Neural crest cell (in vitro differentiated cells): ENCODE measurements around the gene PRKAR1B. TPM values are rescaled to one million over a fixed set of nuclear protein-coding genes. Genes with fewer than 3 reads are reported as not detected.

Experiments
- DNase-seq: peaks from one replicate; pipeline ENCODE4 v3.0.0; 2021; ENCODE audit warnings: low read depth, mixed read lengths, low spot score
- H3K27ac Mint-ChIP-seq: one replicate; pipeline ENCODE4 v1.8.0; 2021; ENCODE audit warnings: mild to moderate bottlenecking, mixed read lengths; ENCODE audit not compliant: unreplicated experiment
- H3K27me3 Mint-ChIP-seq: 2 replicates; pipeline ENCODE4 v1.8.0; 2021; ENCODE audit warnings: low read depth, mild to moderate bottlenecking, mixed read lengths
- H3K36me3 Mint-ChIP-seq: 2 replicates; pipeline ENCODE4 v1.8.0; 2021; ENCODE audit warnings: low read depth, mild to moderate bottlenecking, mixed read lengths
- H3K4me1 Mint-ChIP-seq: 2 replicates; pipeline ENCODE4 v1.8.0; 2021; ENCODE audit warnings: mixed read lengths
- H3K4me3 Mint-ChIP-seq: one replicate; pipeline ENCODE4 v1.8.0; 2021; ENCODE audit warnings: mild to moderate bottlenecking, mixed read lengths
- H3K9me3 Mint-ChIP-seq: 2 replicates; pipeline ENCODE4 v1.8.0; 2021; ENCODE audit warnings: mixed read lengths
- total RNA-seq: library from RNA; stranded (reverse); gene quantifications from 2 replicates; pipeline ENCODE4 v1.2.1, GENCODE V29; 2021
- TF ChIP-seq, protein P1 (sequence below): fragments of 200-600 bp; sonication (generic); conservative IDR thresholded peaks from 2 replicates; pipeline ENCODE4 v1.5.0; 2021; ENCODE audit warnings: antibody characterized with exemption, mild to moderate bottlenecking

PRKAR1B gene
- total RNA-seq, 1 donor from 2014 or later, result 9.5 TPM

DNA sequence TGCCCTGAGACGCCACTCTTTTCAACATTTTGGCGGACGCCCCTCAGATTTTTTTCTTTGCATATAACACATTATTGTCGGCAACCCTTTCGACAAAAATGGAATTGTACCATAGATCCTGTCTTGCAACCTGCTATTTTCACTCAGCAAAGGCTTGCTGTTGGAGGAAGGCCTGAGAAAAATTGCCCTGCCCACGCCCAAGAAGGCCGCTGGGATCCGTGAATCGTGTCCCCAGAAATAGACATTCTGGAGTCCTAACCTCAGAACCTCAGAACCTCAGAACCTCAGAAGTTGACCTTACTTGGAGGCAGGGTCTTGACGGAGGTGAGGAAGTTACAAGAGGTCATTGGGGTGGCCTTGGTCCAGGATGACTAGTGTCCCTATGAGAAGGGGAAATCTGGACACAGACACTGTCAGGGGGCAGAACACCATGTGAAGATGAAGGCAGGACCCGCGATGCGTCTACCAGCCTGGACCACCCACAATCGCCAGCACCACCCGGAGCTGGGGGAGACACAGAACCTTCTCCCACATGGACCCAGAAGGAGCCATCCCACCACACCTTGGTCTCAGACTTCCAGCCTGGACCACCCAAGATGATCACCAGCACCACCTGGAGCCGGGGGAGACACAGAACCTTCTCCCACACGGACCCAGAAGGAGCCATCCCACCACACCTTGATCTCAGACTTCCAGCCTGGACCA lies 19.6 kb downstream of the PRKAR1B start:
- Mint-ChIP-seq H3K36me3 (peaks cover 3% of the 10 kb centered on the region), H3K9me3 (peaks cover 3% of the 10 kb centered on the region), H3K27me3 (no peaks in the 10 kb centered on the region), H3K4me1 (no peaks in the 10 kb centered on the region), H3K27ac (peak overlapping the region; percentile 14), H3K4me3 (no peak overlapping the region)
- TF ChIP-seq, protein P1, sequence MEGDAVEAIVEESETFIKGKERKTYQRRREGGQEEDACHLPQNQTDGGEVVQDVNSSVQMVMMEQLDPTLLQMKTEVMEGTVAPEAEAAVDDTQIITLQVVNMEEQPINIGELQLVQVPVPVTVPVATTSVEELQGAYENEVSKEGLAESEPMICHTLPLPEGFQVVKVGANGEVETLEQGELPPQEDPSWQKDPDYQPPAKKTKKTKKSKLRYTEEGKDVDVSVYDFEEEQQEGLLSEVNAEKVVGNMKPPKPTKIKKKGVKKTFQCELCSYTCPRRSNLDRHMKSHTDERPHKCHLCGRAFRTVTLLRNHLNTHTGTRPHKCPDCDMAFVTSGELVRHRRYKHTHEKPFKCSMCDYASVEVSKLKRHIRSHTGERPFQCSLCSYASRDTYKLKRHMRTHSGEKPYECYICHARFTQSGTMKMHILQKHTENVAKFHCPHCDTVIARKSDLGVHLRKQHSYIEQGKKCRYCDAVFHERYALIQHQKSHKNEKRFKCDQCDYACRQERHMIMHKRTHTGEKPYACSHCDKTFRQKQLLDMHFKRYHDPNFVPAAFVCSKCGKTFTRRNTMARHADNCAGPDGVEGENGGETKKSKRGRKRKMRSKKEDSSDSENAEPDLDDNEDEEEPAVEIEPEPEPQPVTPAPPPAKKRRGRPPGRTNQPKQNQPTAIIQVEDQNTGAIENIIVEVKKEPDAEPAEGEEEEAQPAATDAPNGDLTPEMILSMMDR, result no peak
- no peak for DNase-seq

DNA sequence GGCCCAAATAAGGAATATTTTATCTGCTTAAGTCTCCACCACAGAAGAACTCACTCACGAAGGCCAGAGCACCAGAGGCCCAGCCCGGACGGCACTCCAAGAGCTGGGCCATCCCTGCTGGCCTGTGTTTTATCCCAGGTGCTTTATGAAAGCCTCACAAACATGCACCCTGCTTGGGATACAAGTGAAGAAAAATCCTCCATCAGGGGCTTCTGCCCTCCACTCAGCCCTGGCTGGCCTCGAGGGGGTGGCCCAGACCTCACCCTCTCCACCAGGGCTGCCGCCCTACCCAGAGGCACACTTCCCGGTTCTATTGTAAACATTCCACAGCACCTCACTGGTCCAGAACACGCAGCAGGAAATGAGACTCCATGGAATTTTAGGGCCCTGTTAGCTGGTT lies 20.4 kb downstream of the PRKAR1B start:
- Mint-ChIP-seq H3K27me3 (no peaks in the 10 kb centered on the region), H3K9me3 (peaks cover 3% of the 10 kb centered on the region), H3K4me3 (no peak overlapping the region), H3K36me3 (peaks cover 3% of the 10 kb centered on the region), H3K4me1 (no peaks in the 10 kb centered on the region), H3K27ac (no peak overlapping the region)
- TF ChIP-seq, protein P1, result no peak
- no peak for DNase-seq

DNA sequence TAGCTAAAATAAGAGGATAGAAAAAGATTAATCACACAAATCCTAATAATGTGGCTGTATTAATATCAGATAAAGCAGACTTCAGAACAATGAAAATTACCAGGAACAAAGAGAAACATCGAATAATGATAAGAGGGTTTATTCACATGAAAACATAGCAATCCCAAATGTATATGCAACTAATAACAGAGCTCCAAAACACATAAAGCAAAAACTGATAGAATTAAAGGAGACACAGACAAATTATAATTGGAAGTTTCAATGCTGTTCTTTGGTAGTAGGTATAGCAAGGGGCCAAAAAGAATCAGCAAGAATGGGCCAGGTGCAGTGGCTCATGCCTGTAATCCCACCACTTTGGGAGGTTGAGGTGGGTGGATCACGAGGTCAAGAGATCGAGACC lies 24.0 kb downstream of the PRKAR1B start:
- H3K27me3 Mint-ChIP-seq, result no peaks in the 10 kb centered on the region
- no peak overlapping the region for H3K27ac Mint-ChIP-seq
- H3K9me3 Mint-ChIP-seq, result peaks cover 3% of the 10 kb centered on the region
- no peak for DNase-seq
- peaks cover 10% of the 10 kb centered on the region for H3K4me1 Mint-ChIP-seq
- no peak overlapping the region for H3K4me3 Mint-ChIP-seq
- TF ChIP-seq, protein P1, result no peak
- H3K36me3 Mint-ChIP-seq, result peaks cover 3% of the 10 kb centered on the region

DNA sequence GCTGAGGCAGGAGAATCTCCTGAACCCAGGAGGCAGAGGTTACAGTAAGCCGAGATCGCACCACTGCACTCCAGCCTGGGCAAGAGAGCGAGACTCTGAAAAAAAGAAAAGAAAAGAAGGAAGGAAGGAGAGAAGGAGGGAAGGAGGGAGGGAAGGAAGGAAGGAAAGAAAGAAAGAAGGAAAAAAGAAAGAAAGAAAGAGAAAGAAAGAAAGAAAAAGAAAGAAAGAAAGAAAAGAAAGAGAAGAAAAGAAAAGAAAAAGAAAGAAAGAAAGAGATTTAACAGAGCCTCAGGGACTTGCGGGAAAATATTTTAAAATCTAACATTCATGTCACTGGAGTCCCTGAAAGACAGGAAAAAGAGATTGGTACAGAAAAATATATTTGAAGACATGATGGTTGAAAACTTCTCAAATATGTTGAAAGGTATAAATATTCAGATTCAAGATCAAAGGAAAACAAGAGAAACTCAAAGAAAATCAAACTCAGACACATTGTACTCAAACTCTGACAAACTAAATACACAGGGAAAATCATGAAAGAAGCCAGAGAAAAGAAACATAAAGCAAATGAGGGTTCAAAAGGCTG lies 25.9 kb downstream of the PRKAR1B start:
- Mint-ChIP-seq H3K27me3 (no peaks in the 10 kb centered on the region), H3K4me3 (no peak overlapping the region), H3K9me3 (peaks cover 3% of the 10 kb centered on the region), H3K4me1 (peaks cover 10% of the 10 kb centered on the region), H3K27ac (no peak overlapping the region), H3K36me3 (peaks cover 3% of the 10 kb centered on the region)
- no peak for DNase-seq
- TF ChIP-seq, protein P1, result no peak

DNA sequence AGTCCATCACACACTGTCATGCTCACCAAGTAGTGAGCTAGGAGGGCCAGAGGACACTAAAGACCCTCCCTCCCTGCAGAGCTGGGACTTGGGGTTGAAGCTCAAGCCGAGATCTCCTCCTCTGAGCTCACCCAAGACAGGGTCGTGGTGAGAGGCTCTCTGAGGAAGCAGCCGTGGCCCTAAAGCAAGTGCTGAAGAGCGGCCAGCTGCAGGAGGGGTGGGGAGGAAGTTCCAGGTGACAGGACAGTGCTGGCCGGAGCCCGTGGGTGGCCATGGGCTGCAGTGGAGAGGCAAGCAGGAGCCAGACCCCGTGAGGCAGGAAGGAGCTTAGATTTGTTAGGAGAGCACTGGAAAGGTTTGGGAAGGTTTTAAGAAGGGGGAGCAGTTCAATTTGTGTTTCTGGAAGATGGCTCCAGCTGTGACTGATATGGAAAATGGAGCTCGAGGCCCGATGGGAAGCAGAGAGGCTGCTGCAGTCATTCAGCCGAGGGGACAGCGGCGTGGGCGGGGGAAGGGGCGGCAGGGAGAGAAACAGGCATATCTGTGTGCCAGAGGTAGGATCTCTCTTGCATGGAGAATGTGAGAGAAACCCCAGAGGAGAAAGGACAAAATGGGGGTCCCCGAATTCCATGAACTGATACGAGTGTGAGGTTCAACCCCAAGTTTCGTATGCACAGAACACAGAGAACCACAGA lies 27.5 kb downstream of the PRKAR1B start:
- peaks cover 3% of the 10 kb centered on the region for H3K9me3 Mint-ChIP-seq
- no peak overlapping the region for H3K27ac Mint-ChIP-seq
- no peak overlapping the region for H3K4me3 Mint-ChIP-seq
- TF ChIP-seq, protein P1, result no peak
- peaks cover 3% of the 10 kb centered on the region for H3K36me3 Mint-ChIP-seq
- no peak for DNase-seq
- peaks cover 10% of the 10 kb centered on the region for H3K4me1 Mint-ChIP-seq
- no peaks in the 10 kb centered on the region for H3K27me3 Mint-ChIP-seq
